Measurements from ENCODE around the gene C16orf90.
"Not testable (repeated sequence)": the region's sequence is repeated elsewhere in the genome, so short reads cannot be mapped to it uniquely, and the experiment has no call there.

C16orf90 gene

DNA sequence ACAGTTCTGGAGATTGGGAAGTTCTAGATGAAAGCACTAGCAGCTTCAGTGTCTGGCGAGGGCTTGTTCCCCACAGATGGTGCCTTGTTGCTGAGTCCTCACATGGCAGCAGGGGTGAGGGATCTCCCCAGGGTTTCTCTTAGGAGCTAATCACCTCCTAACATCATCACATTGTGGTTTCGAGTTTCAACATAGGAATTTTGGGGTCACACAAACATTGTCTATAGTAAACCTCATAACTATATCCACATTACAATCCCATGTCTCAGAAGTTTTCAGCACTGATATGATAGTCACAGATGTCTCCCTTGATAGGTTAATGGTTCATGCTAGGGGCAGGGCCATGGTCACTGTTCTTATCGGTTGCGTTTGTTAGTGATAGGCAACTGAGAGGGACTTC is 19.3 kb upstream of the C16orf90 start:
- no peak for DNase-seq (ENCODE audit: low read depth, low spot score)
- peak overlapping the region; percentile 29 for H3K27ac ChIP-seq

DNA sequence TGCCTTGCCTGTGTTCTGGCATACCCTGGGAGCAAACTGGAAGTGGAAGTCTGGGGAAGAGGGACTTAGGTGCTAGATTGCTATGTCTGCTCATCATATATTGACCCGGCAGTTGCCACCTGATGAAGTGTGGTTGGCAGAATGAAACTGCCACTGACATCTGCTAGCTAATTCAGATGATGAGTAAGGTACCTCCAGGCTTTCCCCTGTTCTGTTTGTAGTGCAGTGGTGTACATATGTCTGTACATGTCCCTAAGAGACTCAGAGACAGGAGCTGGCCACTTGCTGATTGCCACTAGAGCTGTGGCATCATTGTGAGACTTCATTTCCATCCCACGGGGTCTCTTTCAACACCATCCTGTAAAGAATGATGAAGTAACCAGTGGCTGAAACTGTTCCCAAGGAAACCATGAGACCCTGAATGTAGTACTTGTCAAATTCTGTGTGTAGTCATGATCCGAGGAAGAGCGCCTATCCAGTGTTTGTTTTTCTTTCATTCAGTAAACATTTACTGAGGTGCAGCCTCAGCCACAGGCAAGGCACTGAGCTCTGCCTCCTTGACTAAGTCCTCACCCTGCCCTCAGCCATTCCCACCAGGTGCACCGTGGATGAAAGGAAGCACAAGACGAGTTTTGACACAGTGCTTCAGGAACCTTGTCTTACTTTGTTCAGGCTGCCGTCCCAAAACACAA is 18.7 kb upstream of the C16orf90 start:
- DNase-seq (ENCODE audit: low read depth, low spot score) = peak; percentile 41
- H3K27ac ChIP-seq = peak overlapping the region; percentile 29

DNA sequence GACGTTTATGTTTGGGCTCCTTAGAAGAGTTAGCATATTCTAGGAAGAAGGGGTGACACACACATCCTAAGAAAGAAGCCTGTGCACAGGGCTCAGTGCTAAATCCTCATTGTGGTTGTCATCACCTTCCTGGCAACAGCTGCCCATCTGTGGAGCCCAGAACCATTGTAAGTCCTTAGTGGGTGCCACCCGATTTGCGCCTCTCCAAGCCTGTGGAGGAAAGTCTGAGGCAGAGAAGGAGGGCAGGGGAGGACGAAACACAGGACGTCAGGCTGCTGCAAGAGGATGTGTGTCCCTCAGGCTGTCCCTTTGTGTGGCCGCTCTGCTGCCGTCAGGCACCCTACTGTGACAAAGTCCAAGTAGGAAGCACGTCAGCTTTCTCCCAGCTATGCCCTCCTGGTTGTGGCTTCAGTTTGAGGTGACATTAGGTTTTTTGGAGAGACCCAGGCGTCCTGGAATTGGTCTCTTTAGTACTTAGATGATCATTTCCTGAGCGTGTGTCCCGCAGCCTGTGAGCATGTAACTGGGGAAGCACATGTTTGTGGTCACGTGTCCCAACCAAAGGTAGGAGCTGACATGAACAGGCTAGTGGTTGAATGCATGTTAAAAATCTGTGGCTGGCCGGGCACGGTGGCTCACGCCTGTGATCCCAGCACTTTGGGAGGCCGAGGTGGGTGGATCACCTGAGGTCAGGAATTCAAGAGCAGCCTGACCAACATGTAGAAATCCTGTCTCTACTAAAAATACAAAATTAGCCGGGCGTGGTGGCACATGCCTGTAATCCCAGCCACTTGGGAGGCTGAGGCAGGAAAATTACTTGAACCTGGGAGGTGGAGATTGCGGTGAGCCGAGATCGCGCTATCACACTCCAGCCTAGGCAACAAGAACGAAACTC is 16.2 kb upstream of the C16orf90 start:
- no peak overlapping the region for H3K27ac ChIP-seq
- no peak for DNase-seq (ENCODE audit: low read depth, low spot score)

DNA sequence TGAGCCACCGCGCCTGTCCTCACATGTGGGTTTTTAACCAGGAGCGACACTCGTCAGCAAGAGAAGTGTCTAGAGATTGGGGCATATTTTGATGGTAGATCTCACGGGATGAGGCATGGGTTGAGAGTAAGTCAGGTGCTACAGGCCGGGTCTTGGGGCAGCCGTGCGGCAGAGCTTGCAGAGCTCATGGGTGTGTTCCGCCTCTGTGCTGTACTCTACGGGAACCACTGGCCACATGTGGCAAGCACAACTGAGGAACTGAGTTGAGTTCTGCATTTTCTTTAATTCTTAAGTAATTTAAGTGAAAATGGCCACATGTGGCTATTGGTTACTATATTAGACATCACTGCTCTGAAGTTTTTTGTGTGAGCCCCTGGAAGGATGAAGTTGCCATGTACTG is 15.1 kb upstream of the C16orf90 start:
- no peak for DNase-seq (ENCODE audit: low read depth, low spot score)
- no peak overlapping the region for H3K27ac ChIP-seq

DNA sequence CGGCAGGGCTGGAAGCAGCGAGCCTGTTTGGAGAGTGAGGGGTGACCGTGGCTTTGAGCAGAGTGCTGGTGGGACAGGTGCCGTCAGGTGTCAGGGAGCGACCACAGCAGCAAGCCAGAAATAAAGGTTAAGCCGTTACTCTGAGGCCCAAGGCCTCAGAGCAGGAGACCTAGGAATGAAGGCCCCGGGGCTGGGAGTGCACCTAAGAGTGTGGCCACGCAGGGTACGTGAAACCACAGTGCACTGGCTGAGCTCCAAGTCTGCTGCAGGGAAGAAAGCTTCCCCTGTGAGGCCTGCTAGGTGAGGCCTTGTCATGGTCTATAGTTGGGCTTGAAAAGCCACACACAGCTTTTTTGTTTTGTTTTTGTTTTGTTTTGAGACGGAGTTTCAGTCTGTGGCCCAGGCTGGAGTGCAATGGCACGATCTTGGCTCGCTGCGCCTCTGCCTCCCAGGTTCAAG is 14.2 kb upstream of the C16orf90 start:
- peak; percentile 58 for DNase-seq (ENCODE audit: low read depth, low spot score)
- no peak overlapping the region for H3K27ac ChIP-seq

DNA sequence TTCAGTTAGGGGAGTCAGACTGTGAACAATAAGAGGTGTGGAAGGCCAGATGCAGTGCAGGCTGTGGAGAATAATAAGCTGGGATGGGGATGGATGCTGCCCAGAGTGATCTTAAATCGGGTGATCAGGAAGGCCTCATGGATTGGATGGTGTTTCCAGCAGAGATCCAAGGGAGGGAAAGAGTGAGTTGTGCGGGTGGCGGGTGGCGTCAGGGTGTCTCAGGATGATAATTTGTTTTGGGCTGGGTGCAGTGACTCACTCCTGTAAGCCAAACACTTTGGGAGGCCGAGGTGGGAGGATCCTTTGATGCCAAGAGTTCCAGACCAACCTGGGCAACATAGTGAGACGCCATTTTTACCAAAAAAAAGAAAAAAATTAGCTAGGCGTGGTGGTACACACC is 13.4 kb upstream of the C16orf90 start:
- no peak overlapping the region for H3K27ac ChIP-seq
- DNase-seq (ENCODE audit: low read depth, low spot score) = no peak

DNA sequence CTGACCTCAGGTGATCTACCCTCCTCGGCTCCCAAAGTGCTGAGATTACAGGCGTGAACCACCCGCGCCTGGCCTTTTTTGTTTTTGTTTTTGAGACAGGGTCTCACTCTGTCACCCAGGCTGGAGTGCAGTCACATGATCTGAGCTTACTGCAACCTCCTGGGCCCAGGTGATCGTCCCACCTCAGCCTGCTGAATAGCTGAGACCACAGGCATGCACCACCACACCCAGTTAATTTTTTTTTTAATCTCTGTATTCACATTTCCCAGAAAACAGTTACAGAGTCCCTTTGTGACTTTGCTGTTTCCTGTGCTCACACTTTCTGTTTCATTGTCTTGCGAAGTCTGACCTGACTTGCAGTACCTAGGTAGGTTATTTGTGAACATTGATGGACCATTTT is 8.2 kb upstream of the C16orf90 start:
- no peak for DNase-seq (ENCODE audit: low read depth, low spot score)
- H3K27ac ChIP-seq = no peak overlapping the region

DNA sequence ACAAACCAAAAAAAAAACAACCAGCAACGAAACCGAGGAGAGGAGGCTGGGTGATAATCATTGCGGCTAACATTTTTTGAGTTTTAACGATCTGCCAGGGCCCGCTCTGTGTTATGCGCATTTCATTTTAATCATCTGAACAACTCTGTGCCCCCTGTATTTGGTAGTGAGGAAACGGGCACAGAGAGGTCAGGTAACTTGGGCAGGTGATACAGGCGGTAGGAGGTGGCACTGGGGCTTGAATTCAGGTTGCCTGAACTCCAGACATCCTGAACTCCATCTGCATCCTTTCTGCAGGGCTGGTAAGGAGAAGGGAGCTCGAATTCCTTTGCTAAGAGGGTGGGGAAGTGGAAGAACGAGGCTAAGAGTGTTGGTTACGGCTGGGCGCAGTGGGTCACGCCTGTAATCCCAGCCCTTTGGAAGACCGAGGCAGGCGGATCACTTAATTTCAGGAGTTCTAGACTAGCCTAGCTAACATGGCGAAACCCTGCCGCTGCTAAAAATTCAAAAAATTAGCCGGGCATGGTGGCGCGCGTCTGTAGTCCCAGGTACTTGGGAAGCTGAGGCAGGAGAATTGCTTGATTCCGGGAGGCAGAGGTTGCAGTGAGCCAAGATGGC is 6.6 kb upstream of the C16orf90 start:
- DNase-seq (ENCODE audit: low read depth, low spot score) = no peak
- no peak overlapping the region for H3K27ac ChIP-seq

DNA sequence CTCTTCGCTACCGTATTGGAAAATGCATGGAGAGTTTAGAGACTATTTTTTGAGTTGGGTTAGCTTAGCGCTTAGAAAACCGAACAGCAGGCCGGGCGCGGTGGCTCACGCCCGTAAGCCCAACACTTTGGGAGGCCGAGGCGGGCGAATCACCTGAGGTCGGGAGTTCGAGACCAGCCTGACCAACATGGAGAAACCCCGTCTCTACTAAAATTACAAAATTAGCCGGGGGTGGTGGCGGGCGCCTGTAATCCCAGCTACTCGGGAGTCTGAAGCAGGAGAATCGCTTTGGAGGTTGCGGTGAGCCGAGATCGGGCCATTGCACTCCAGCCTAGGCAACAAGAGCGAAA is 6.1 kb upstream of the C16orf90 start:
- not testable (repeated sequence) for DNase-seq (ENCODE audit: low read depth, low spot score)
- peak overlapping the region; percentile 41 for H3K27ac ChIP-seq

DNA sequence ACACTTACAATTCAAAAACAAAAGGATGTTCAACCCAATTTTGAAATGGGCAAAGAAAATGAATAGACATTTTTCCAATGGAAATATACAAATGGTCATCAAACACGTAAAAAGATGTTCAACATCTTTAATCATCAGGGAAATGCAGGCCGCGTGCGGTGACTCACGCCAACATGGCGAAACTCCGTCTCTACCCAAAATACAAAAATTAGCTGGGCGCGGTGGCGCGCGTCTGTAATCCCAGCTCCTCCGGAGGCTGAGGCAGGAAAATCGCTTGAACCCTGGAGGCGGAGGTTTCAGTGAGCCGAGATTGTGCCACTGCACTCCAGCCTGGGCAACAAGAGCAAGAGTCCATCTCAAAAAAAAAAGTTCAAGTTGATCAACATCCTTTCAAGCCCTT is 3.7 kb upstream of the C16orf90 start:
- H3K27ac ChIP-seq = no peak overlapping the region
- no peak for DNase-seq (ENCODE audit: low read depth, low spot score)

DNA sequence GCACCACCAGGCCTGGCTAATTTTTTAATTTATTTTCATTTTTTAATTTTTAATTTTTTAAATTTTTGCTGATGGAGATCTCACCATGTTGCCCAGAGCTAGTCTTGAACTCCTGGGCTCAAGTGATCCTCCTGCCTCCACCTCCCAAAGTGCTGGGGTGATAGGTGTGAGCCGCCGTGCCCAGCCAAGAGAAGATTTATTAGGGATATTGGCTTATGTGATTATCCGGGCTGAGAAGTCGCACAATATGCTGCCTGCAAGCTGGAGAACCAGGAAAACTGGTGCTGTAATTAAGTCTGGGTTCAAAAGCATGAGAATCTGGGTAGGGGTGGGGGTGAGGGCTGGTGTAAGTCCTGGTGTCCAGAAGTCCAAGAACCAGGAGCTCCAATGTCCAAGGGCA is 2.5 kb upstream of the C16orf90 start:
- DNase-seq (ENCODE audit: low read depth, low spot score) = no peak
- no peak overlapping the region for H3K27ac ChIP-seq

DNA sequence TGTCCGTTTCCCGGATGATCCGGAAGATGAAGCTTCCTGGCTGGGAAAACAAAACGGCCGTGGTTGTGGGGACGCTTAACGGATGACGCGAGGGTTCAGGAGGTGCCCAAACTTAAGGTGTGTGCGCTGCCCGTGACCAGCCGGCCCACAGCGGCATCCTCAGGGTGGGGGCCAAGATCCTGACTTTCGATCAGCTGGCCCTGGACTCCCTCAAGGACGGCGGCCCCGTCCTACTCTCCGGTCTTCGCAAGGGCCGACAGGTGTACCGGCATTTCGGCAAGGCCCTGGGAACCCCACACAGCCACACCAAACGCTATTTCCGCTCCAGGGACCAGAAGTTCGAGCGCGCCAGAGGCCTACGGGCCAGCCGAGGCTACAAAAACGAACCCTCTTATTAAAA is 1.1 kb upstream of the C16orf90 start:
- DNase-seq (ENCODE audit: low read depth, low spot score) = no peak
- H3K27ac ChIP-seq = no peak overlapping the region

DNA sequence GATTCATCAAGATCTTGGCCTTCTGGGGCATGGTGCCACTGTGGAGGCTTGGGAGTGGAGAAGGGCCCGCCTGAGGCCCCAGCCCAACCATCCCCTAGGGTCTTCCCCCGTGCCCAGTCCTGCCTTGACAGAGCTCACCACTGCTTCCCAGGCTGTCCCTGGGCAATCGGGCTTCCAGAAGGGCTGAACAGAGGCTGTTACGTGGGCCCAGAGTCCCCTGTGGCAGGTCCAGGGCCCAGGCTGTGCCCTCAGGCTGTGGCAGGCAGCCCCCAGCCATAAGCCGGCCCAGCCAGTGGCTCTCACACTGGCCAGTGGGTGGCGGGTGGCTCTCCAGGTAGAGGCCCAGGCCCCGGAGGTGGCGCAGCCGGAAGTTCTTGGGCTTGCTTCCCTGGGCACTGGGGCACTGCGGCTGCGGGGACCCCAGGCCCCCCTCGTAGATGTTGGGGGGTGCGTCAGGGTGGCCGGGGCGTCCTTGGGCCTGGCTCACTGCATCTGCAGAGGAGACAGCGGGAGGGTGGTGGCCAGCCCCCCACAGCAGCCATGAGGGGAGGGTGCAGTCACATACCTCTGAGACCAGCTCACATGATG is 809 bp downstream of the C16orf90 start:
- H3K27ac ChIP-seq = no peak overlapping the region
- no peak for DNase-seq (ENCODE audit: low read depth, low spot score)

DNA sequence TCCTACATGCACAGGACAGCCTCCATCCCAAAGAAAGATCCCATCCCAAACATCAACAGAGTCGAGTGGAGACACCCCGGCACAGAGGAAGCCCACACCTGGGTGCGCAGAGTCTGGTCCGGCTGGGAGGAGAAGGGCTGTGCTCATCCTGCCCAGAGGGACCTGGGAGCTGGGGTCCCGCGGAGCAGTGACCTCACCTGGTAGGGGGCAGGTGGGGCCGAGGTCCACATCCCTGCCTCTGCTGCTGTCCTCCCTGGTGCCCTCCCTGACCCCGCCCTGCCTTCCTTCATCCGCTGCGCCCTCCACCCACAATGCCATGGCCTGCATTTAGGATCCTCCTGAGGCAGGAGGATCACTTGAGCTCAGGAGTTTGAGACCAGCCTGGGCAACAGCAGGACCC is 2.9 kb downstream of the C16orf90 start:
- no peak overlapping the region for H3K27ac ChIP-seq
- no peak for DNase-seq (ENCODE audit: low read depth, low spot score)

DNA sequence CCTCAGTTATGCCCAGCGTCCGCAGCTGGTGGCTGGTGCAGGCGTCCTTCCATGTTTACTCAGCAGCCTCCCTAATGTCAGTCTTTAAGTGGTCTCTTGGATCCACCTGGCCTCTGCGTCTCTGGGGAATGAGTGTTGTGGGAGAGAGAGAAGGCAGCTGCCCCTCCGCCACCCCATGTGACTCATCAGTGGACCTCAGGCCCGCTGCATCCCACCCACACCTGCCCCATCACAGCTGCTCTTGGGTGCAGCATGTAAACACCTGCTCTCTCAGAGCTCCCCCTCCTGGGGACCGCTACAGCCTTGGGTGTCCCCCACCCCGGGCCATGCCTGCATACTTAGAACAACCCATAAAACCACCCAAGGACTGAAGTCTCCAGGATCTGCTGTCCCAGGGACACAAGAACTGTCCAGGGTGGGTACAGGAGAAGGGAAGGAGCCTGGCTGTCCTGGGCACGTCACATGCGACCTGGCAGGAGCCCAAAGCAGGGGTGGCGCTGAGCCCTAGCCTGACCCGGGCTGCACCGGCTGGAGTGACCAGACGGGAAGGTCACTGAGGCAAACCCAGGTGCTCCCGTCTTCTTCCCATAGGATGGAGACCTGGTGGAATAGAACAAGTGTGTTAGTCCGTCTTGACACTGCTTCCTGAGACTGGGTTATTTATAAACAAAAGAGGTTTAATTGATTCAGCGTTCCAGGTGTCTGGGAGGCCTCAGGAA is 4.2 kb downstream of the C16orf90 start:
- no peak for DNase-seq (ENCODE audit: low read depth, low spot score)
- no peak overlapping the region for H3K27ac ChIP-seq

DNA sequence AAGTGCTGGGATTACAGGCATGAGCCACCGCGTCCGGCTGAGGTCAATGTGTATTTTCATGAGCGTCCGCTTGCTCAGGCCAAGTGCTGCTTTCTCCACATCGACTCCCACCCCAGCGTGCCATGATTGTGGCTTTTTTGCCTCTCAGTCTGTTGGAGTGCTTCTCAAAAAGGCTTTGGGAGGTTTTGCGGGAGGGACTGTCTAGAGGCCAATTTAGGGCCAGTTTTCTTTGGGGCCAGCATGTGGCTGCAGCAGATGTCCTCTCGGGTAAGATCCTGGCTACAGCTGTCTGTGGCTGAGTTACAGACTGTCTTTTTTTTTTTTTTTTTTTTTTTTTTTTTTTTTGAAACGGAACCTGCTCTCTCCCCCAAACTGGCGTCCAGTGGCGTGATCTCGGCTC is 6.5 kb downstream of the C16orf90 start:
- no peak for DNase-seq (ENCODE audit: low read depth, low spot score)

DNA sequence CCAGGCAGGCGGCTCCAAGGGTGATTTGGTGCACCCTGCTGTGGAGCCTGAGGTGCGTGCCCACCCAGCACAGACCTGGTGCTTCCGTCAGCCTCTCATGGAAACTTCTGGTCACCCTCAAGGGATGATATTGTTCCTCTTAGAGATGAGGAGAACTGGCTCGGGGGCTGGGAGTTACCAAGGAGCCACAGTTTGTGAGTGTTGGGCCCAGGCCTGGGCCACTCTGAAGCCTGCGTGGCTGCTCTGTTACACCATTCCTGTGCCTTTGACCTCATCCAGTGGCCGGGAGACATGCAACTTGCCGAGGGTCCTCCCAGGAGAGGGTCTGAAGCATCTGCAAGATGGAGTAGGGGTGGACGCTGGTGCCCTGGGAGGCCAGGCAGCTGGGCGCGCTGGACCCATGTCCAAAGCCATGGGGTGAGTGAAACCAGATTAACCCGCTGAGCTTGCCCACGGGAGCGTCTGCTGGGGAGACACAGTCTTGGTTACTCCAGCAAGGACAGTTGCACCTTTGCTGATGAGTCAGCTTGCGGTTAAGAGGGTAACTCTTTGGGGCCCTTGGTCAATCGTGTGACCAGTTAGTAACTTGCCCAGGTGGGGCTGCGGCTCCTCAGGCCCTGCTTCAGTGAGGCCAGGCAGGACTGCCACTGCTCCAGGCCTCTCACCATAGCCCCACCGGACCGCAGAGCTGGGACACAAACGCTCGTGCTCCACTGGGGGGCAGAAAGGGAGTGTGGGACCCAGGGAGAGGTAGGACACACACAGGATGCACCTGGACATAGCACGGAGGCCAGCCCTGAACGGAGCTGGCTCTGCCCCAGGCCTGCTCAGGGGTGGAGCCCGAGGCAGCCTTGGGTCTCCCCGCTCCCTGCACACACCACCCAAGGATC is 7.5 kb downstream of the C16orf90 start:
- H3K27ac ChIP-seq = no peak overlapping the region
- no peak for DNase-seq (ENCODE audit: low read depth, low spot score)

More for the DNA sequence above, 6.5 kb downstream of the C16orf90 start:
- no peak overlapping the region for H3K27ac ChIP-seq

DNA sequence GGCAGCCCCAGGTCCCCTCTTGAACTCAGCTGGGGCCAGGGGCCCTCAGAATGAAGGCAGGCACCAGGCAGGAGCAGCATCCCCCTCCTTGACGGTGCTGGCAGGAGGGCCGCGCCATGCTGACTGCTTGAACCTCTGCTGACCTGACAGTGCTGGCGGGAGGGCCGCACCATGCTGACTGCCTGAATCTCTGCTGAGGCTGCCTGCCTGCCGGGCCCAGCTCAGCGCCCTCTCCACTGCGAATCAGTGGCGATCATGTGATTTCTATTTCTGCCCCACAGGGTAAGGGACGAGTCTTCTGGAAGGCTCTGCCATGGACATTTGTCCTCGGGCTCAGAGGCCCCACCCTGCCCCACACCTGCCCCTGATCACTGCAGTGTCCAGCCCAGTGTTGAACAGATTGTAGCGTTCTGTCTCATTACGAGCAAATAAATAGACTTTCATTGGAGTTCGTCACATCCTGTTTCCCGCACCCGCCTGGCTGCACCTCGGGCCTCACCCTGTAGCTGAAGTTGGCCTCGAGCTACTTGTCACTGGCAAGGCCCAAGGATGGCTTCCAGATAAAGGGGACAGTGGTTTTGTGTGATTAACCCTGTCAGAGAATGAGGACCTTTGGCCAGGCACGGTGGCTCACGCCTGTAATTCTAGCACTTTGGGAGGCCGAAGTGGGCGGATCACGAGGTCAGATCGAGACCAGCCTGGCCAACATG is 8.6 kb downstream of the C16orf90 start:
- H3K27ac ChIP-seq = no peak overlapping the region
- DNase-seq (ENCODE audit: low read depth, low spot score) = no peak
